ENCODE measurements around the gene SERPINA10.
A peak's percentile ranks its signal among the peaks of the same experiment; 100 is the strongest.
"Not testable (repeated sequence)": the region's sequence is repeated elsewhere in the genome, so short reads cannot be mapped to it uniquely, and the experiment has no call there.

SERPINA10 gene

GRCh38 chr14:94316692-94317091 is 23.6 kb upstream of the SERPINA10 start:
- intact Hi-C loops (cut with DNase I): no loop called here
- no peak for DNase-seq

- intact Hi-C loops (cut with DNase I): no loop called here
- DNase-seq: no peak
Measured at GRCh38 chr14:94314890-94315289, 21.8 kb upstream of the SERPINA10 start.

GRCh38 chr14:94313991-94314655 is 21.1 kb upstream of the SERPINA10 start:
- intact Hi-C loops (cut with DNase I): no loop called here
- DNase-seq: no peak

- intact Hi-C loops (cut with DNase I): no loop called here
- no peak for DNase-seq
Measured at GRCh38 chr14:94312481-94313246, 19.6 kb upstream of the SERPINA10 start.

GRCh38 chr14:94310248-94310647 is 17.2 kb upstream of the SERPINA10 start:
- DNase-seq: no peak
- intact Hi-C loops (cut with DNase I): no loop called here

GRCh38 chr14:94309721-94310120 is 16.7 kb upstream of the SERPINA10 start:
- intact Hi-C loops (cut with DNase I): no loop called here
- DNase-seq: no peak

GRCh38 chr14:94307410-94307992 is 14.4 kb upstream of the SERPINA10 start:
- intact Hi-C loops (cut with DNase I): no loop called here

GRCh38 chr14:94306047-94306978 is 13.2 kb upstream of the SERPINA10 start:
- no peak for DNase-seq
- intact Hi-C loops (cut with DNase I): no loop called here

More at GRCh38 chr14:94307410-94307992, 14.4 kb upstream of the SERPINA10 start:
- no peak for DNase-seq

- intact Hi-C loops (cut with DNase I): no loop called here
- no peak for DNase-seq
Measured at GRCh38 chr14:94305620-94306019, 12.6 kb upstream of the SERPINA10 start.

- intact Hi-C loops (cut with DNase I): no loop called here
- no peak for DNase-seq
Measured at GRCh38 chr14:94304243-94304642, 11.2 kb upstream of the SERPINA10 start.

GRCh38 chr14:94303111-94303510 is 10.0 kb upstream of the SERPINA10 start:
- DNase-seq: peak in 1 of 42 donors; percentile 6
- intact Hi-C loops (cut with DNase I): no loop called here

GRCh38 chr14:94298130-94298529 is 5.1 kb upstream of the SERPINA10 start:
- DNase-seq: no peak
- intact Hi-C loops (cut with DNase I): no loop called here

- DNase-seq; intact Hi-C loops (cut with DNase I): not testable (repeated sequence)
Measured at GRCh38 chr14:94296181-94296545, 3.1 kb upstream of the SERPINA10 start.

- DNase-seq: no peak
- intact Hi-C loops (cut with DNase I): no loop called here
Measured at GRCh38 chr14:94295360-94296180, 2.5 kb upstream of the SERPINA10 start.

GRCh38 chr14:94293578-94293924 is 483 bp upstream of the SERPINA10 start:
- intact Hi-C loops (cut with DNase I): no loop called here
- no peak for DNase-seq

- intact Hi-C loops (cut with DNase I): no loop called here
- DNase-seq: no peak
Measured at GRCh38 chr14:94292526-94292871, 569 bp downstream of the SERPINA10 start.

GRCh38 chr14:94291906-94292525 is 1.1 kb downstream of the SERPINA10 start:
- intact Hi-C loops (cut with DNase I): no loop called here
- no peak for DNase-seq

GRCh38 chr14:94291159-94291905 is 1.7 kb downstream of the SERPINA10 start:
- no peak for DNase-seq
- intact Hi-C loops (cut with DNase I): no loop called here

All from head of caudate nucleus (tissue), 42 donors.